K562 (cell line): Measurements from ENCODE around the gene CFAP52. TPM values are rescaled to one million over a fixed set of nuclear protein-coding genes. Genes with fewer than 3 reads are reported as not detected.

Source experiments
- BACH1 ChIP-seq: fragments of 200-800 bp; sonication (Bioruptor generic); IDR thresholded peaks from 2 replicates; pipeline ENCODE4 v1.6.1; 2016; ENCODE audit warnings: missing genetic modification characterization, missing compliant biosample characterization
- DDX20 ChIP-seq: fragments of 450-650 bp; IDR thresholded peaks from 2 replicates; pipeline ENCODE4 v1.6.1; 2016; ENCODE audit warnings: missing genetic modification characterization, low read depth, mild to moderate bottlenecking, missing compliant biosample characterization, moderate library complexity
- DIDO1 ChIP-seq: fragments of 450-650 bp; IDR thresholded peaks from 2 replicates; pipeline ENCODE4 v1.6.1; 2016; ENCODE audit warnings: low read depth, missing biosample characterization, missing genetic modification characterization
- EGR1 ChIP-seq: fragments of 450-650 bp; conservative IDR thresholded peaks from 2 replicates; pipeline ENCODE4 v1.6.1; 2017; ENCODE audit warnings: mild to moderate bottlenecking
- GTF2B ChIP-seq: IDR thresholded peaks from 2 replicates; pipeline ENCODE4 v1.6.1; 2011; ENCODE audit not compliant: insufficient read length; ENCODE audit errors: extremely low read depth
- HDAC3 ChIP-seq: fragments of 450-650 bp; IDR thresholded peaks from 2 replicates; pipeline ENCODE4 v1.6.1; 2018; ENCODE audit warnings: borderline replicate concordance, mild to moderate bottlenecking, moderate library complexity; ENCODE audit not compliant: partially characterized antibody
- HNRNPL ChIP-seq: fragments of 200-400 bp; formaldehyde crosslinking; IDR thresholded peaks from 2 replicates; pipeline ENCODE4 v1.6.1; 2017; ENCODE audit warnings: low read depth, mild to moderate bottlenecking, low read length
- ILK ChIP-seq: fragments of 450-650 bp; IDR thresholded peaks from 2 replicates; pipeline ENCODE4 v1.6.1; 2016; ENCODE audit warnings: missing genetic modification characterization, low read depth, mild to moderate bottlenecking, missing compliant biosample characterization, moderate library complexity, borderline replicate concordance
- JUN ChIP-seq, 2 experiments: sonication (generic) in 1 of 2; formaldehyde crosslinking in 1 of 2; IDR thresholded peaks; 2 replicates each; pipeline versions ENCODE4 v1.6.1 to v1.8.0; 2012 to 2022; ENCODE audit warnings: borderline replicate concordance in 2 of 2, mild to moderate bottlenecking in 2 of 2, improper control_type of control experiment in 1 of 2, low read depth in 1 of 2, low read length in 1 of 2, missing genetic modification reagents in 1 of 2
- JUND ChIP-seq, 2 experiments: IDR thresholded peaks; 2 replicates in 1 of 2; 3 replicates in 1 of 2; pipeline ENCODE4 v1.6.1; 2011; ENCODE audit warnings: borderline replicate concordance in 2 of 2, low read depth in 2 of 2, low read length in 2 of 2, improper control_type of control experiment in 1 of 2, missing biosample characterization in 1 of 2, missing genetic modification characterization in 1 of 2, missing genetic modification reagents in 1 of 2
- MLLT1 ChIP-seq, 2 experiments: fragments of 450-650 bp; IDR thresholded peaks; 2 replicates each; pipeline ENCODE4 v1.6.1; 2016
- MYC ChIP-seq, 2 experiments: fragments of 250-450 bp in 1 of 2; sonication (Bioruptor Pico) in 1 of 2; IDR thresholded peaks; 2 replicates each; pipeline versions ENCODE4 v1.5.1 to v1.6.1; 2012 to 2021; ENCODE audit warnings: low read depth in 2 of 2, borderline replicate concordance in 1 of 2, improper control_type of control experiment in 1 of 2, low read length in 1 of 2, mild to moderate bottlenecking in 1 of 2, moderate library complexity in 1 of 2
- NR3C1 ChIP-seq: sonication (generic); formaldehyde crosslinking; IDR thresholded peaks from 2 replicates; pipeline ENCODE4 v1.8.1; 2022; ENCODE audit warnings: missing genetic modification reagents
- USF2 ChIP-seq: sonication (generic); formaldehyde crosslinking; IDR thresholded peaks from 2 replicates; pipeline ENCODE4 v1.5.0; 2020; ENCODE audit warnings: missing genetic modification reagents
- ZBTB5 ChIP-seq: fragments of 450-650 bp; IDR thresholded peaks from 2 replicates; pipeline ENCODE4 v1.6.1; 2017; ENCODE audit warnings: antibody characterized with exemption
- ZFX ChIP-seq: sonication (generic); formaldehyde crosslinking; IDR thresholded peaks from 2 replicates; pipeline ENCODE4 v1.8.0; 2022; ENCODE audit warnings: mild to moderate bottlenecking, missing genetic modification reagents, moderate library complexity
- ZNF695 ChIP-seq: fragments of 450-650 bp; formaldehyde crosslinking; IDR thresholded peaks from 2 replicates; pipeline ENCODE4 v1.4.0; 2020; ENCODE audit warnings: mild to moderate bottlenecking, moderate library complexity
- polyA plus RNA-seq, 8 experiments: library from polyadenylated mRNA; depleted of rRNA in 4 of 8; stranded (reverse) in 5 of 8; unstranded in 3 of 8; fragments of >200 nt; fragmentation: Nextera tagmentation in 2 of 8; fragmentation: Illumina TruSeq in 1 of 8; extraction: Ambion mirVana in 2 of 8; extraction: Trizol in 1 of 8; gene quantifications; 2 replicates each; pipeline versions ENCODE4 v1.2.1 to v1.2.3, GENCODE V29; 2011 to 2014; ENCODE audit warnings: inconsistent platforms in 1 of 8, missing spikeins in 1 of 8
- total RNA-seq, 7 experiments: library from RNA; depleted of rRNA in 6 of 7; stranded (reverse); fragments of >200 nt in 6 of 7; fragmentation: Illumina TruSeq in 2 of 7; extraction: Trizol in 2 of 7; gene quantifications; 2 replicates each; pipeline versions ENCODE4 v1.2.1 to v1.2.3, GENCODE V29; 2011 to 2021; ENCODE audit warnings: low replicate concordance in 1 of 7

The CFAP52 gene
- total and polyA plus RNA-seq, 9 of the 15 experiments (the other 6 are each of a cell fraction or from before 2014, with no cell fraction given): not detected

- TF ChIP-seq GTF2B (no peak), HNRNPL (no peak), ILK (no peak), ZNF695 (CRISPR knock-in tag) (no peak), DIDO1 (no peak), HDAC3 (no peak), ZBTB5 (no peak), EGR1 (0 out of 2 replicates have a peak, but pooled peaks have one; percentile 15), MLLT1 (IDR thresholded peaks at IDR 0.05) (no peak), ZFX (CRISPR knock-in tag) (no peak), MYC (IDR thresholded peaks at IDR 0.05; ENCODE audit: low read depth, low read length) (peak; percentile 36; the same call in 1 of the 2 replicates), MYC (CRISPR knock-in tag; IDR thresholded peaks at IDR 0.05; ENCODE audit: borderline replicate concordance, low read depth) (no peak), DDX20 (tag) (no peak), JUN (IDR thresholded peaks at IDR 0.05; ENCODE audit: borderline replicate concordance, low read depth, low read length) (no peak), JUN (CRISPR knock-in tag; IDR thresholded peaks at IDR 0.05; ENCODE audit: borderline replicate concordance) (no peak), BACH1 (no peak), JUND (IDR thresholded peaks at IDR 0.05; ENCODE audit: borderline replicate concordance, low read depth, low read length) (no peak), JUND (tag; IDR thresholded peaks at IDR 0.05; ENCODE audit: borderline replicate concordance, low read depth, low read length) (no peak), NR3C1 (CRISPR knock-in tag) (no peak), USF2 (CRISPR knock-in tag) (peak; percentile 20; the same call in 1 of the 2 replicates)
These were observed 68.7 kb downstream of the CFAP52 start, which contains the start of gene USP43 (continued) for GRCh38 chr17:9644910-9645751.
